GM12878 (cell line): Measurements from ENCODE around the gene EEFSEC. TPM values are rescaled to one million over a fixed set of nuclear protein-coding genes. Genes with fewer than 3 reads are reported as not detected.

ENCODE experiments used
- ATAC-seq: fragments of 200-7000 bp; cut with Tn5 transposase; 3 replicates; pipeline ENCODE4 v1.9.1; 2020; ENCODE audit warnings: mild to moderate bottlenecking, moderate library complexity
- BruUV-seq: library from RNA; stranded (reverse); fragments of 400-500 nt; replicated peaks from 2 replicates; lab custom pipeline; 2021; lab: Mats Ljungman, UMichigan
- CTCF ChIA-PET: fragments of 300-600 bp; sonication (Branson Sonifier 250); formaldehyde crosslinking; extraction: SDS; loops from one replicate; lab custom pipeline; 2021; ENCODE audit warnings: inconsistent platforms; lab: Yijun Ruan, JAX
- POLR2A ChIA-PET: fragments of 350-600 bp; formaldehyde crosslinking; extraction: SDS; loops from one replicate; lab custom pipeline; 2021; ENCODE audit warnings: inconsistent platforms; lab: Charles Lee
- RAD21 ChIA-PET: fragments of 300-600 bp; sonication (Branson Sonifier 250); formaldehyde crosslinking; loops from one replicate; lab custom pipeline; 2023; ENCODE audit warnings: antibody characterized with exemption; ENCODE audit not compliant: unreplicated experiment; lab: Charles Lee
- SMC1A ChIA-PET: fragments of 300-600 bp; sonication (Branson Sonifier 250); formaldehyde crosslinking; loops from one replicate; lab custom pipeline; 2023; ENCODE audit not compliant: unreplicated experiment, uncharacterized antibody; lab: Charles Lee
- DNase-seq: peaks from one replicate; pipeline ENCODE4 v3.0.0-alpha.2; 2011; ENCODE audit warnings: low read depth, low spot score
- FAIRE-seq: peaks from 3 replicates; lab custom pipeline; 2011; peaks lifted over from hg19 to GRCh38; lab: Jason Lieb, UNC
- H2AFZ ChIP-seq: 2 replicates; pipeline ENCODE4 v1.6.0; 2011; ENCODE audit warnings: low read depth, low read length, control low read depth; ENCODE audit not compliant: control insufficient read depth
- H3K27ac ChIP-seq: 2 replicates; pipeline ENCODE4 v1.5.1; 2011; ENCODE audit warnings: control low read depth; ENCODE audit not compliant: control insufficient read depth, insufficient read depth
- H3K27me3 ChIP-seq, 2 experiments: replicated peaks in 1 of 2; 2 replicates each; pipeline versions ENCODE4 v1.6.0 to v1.6.1; 2011; ENCODE audit warnings: low read length in 1 of 2; ENCODE audit not compliant: control insufficient read depth in 2 of 2, insufficient read depth in 2 of 2
- H3K36me3 ChIP-seq, 2 experiments: 2 replicates each; pipeline ENCODE4 v1.5.1; 2011; ENCODE audit warnings: low read length in 1 of 2; ENCODE audit not compliant: control insufficient read depth in 2 of 2, insufficient read depth in 2 of 2
- H3K4me1 ChIP-seq: 2 replicates; pipeline ENCODE4 v1.6.1; 2011; ENCODE audit warnings: mild to moderate bottlenecking, low read length, moderate library complexity, mixed read lengths; ENCODE audit not compliant: control insufficient read depth, insufficient read depth
- H3K4me2 ChIP-seq: 2 replicates; pipeline ENCODE4 v1.6.0; 2011; ENCODE audit warnings: control low read depth; ENCODE audit not compliant: control insufficient read depth, insufficient read depth
- H3K4me3 ChIP-seq: fragments of 200-600 bp; sonication (generic); 2 replicates; pipeline ENCODE4 v1.5.1; 2016
- H3K79me2 ChIP-seq: 2 replicates; pipeline ENCODE4 v1.6.0; 2011; ENCODE audit warnings: low read length; ENCODE audit not compliant: control insufficient read depth, insufficient read depth
- H3K9ac ChIP-seq: 2 replicates; pipeline ENCODE4 v1.8.0; 2011; ENCODE audit warnings: low read length, control low read depth, mixed read lengths; ENCODE audit not compliant: control insufficient read depth, insufficient read depth
- H3K9me3 ChIP-seq: replicated peaks from 3 replicates; pipeline ENCODE4 v1.5.1; 2011; ENCODE audit warnings: mild to moderate bottlenecking, low read length; ENCODE audit not compliant: control insufficient read depth, insufficient read depth
- H4K20me1 ChIP-seq: 2 replicates; pipeline ENCODE4 v1.6.0; 2011; ENCODE audit not compliant: control insufficient read depth, insufficient read depth
- CBX3 ChIP-seq: fragments of 200-600 bp; sonication (generic); IDR thresholded peaks from 2 replicates; pipeline ENCODE4 v1.6.1; 2016; ENCODE audit warnings: low read depth, borderline replicate concordance
- EED ChIP-seq: sonication (generic); IDR thresholded peaks from 2 replicates; pipeline ENCODE4 v1.6.1; 2016; ENCODE audit warnings: antibody characterized with exemption, low read depth
- HDAC6 ChIP-seq: fragments of 200-600 bp; sonication (generic); IDR thresholded peaks from one replicate; pipeline ENCODE4 v1.8.0; 2017; ENCODE audit warnings: antibody characterized with exemption; ENCODE audit not compliant: unreplicated experiment
- NFIC ChIP-seq: IDR thresholded peaks from 2 replicates; pipeline ENCODE4 v1.6.1; 2012; ENCODE audit warnings: low read depth, mild to moderate bottlenecking, inconsistent platforms, low read length, moderate library complexity
- SMARCA5 ChIP-seq: fragments of 450-650 bp; IDR thresholded peaks from 2 replicates; pipeline ENCODE4 v1.6.1; 2017; ENCODE audit warnings: mild to moderate bottlenecking
- STAT1 ChIP-seq: fragments of 450-650 bp; conservative IDR thresholded peaks from 2 replicates; pipeline ENCODE4 v1.6.1; 2014; ENCODE audit warnings: antibody characterized with exemption, mild to moderate bottlenecking
- SUPT20H ChIP-seq: IDR thresholded peaks from 2 replicates; pipeline ENCODE4 v1.6.1; 2011; ENCODE audit warnings: low read depth, mild to moderate bottlenecking, low read length, moderate library complexity, borderline replicate concordance; ENCODE audit not compliant: control insufficient read depth
- WGBS: methylation state at CpG from one replicate; pipeline ENCODE4 v1.1.6; 2016; ENCODE audit warnings: low lambda C conversion rate; ENCODE audit not compliant: insufficient replicate concordance, insufficient coverage; ENCODE audit errors: missing lambda C conversion rate; 5-methylcytosine and 5-hydroxymethylcytosine counted together
- in situ Hi-C: fragments of 300-500 bp; cut with MboI; formaldehyde crosslinking; loops from 9 replicates; pipeline ENCODE4 v1.14.3; 2018; ENCODE audit warnings: mixed read lengths
- intact Hi-C: fragments of 100-400 bp; cut with micrococcal nuclease; formaldehyde crosslinking; loops from one replicate; pipeline ENCODE4 v1.14.2; 2022; ENCODE audit not compliant: unreplicated experiment
- polyA plus RNA-seq, 11 experiments: library from polyadenylated mRNA; depleted of rRNA in 4 of 11; unstranded in 6 of 11; stranded (reverse) in 5 of 11; fragments of >200 nt; fragmentation: Nextera tagmentation in 4 of 11; fragmentation: Illumina TruSeq in 1 of 11; extraction: Ambion mirVana in 4 of 11; extraction: Trizol in 1 of 11; gene quantifications; 1 replicate in 1 of 11; 2 replicates in 10 of 11; pipeline versions ENCODE4 v1.2.1 to v1.2.3, GENCODE V29; 2011 to 2016; ENCODE audit warnings: inconsistent platforms in 2 of 11, missing spikeins in 2 of 11, low read depth in 1 of 11
- total RNA-seq, 4 experiments: library from RNA; depleted of rRNA in 3 of 4; stranded (reverse); fragments of >200 nt in 3 of 4; fragmentation: Illumina TruSeq in 1 of 4; extraction: Trizol in 1 of 4; gene quantifications; 2 replicates each; pipeline versions ENCODE4 v1.2.1 to v1.2.3, GENCODE V29; 2013 to 2021
- TF ChIP-seq, protein P1 (sequence below): fragments of 450-650 bp; formaldehyde crosslinking; IDR thresholded peaks from 2 replicates; pipeline ENCODE4 v1.4.0; 2020; ENCODE audit warnings: mild to moderate bottlenecking, moderate library complexity

The EEFSEC gene
- total and polyA plus RNA-seq, 10 of the 15 experiments (the other 5 are each of a cell fraction or from before 2014, with no cell fraction given), result 0.29 to 29.1 (median 16.1) TPM

GRCh38 chr3:128415200-128415772 is 262.0 kb downstream of the EEFSEC start (continued):
- TF ChIP-seq, protein P1, sequence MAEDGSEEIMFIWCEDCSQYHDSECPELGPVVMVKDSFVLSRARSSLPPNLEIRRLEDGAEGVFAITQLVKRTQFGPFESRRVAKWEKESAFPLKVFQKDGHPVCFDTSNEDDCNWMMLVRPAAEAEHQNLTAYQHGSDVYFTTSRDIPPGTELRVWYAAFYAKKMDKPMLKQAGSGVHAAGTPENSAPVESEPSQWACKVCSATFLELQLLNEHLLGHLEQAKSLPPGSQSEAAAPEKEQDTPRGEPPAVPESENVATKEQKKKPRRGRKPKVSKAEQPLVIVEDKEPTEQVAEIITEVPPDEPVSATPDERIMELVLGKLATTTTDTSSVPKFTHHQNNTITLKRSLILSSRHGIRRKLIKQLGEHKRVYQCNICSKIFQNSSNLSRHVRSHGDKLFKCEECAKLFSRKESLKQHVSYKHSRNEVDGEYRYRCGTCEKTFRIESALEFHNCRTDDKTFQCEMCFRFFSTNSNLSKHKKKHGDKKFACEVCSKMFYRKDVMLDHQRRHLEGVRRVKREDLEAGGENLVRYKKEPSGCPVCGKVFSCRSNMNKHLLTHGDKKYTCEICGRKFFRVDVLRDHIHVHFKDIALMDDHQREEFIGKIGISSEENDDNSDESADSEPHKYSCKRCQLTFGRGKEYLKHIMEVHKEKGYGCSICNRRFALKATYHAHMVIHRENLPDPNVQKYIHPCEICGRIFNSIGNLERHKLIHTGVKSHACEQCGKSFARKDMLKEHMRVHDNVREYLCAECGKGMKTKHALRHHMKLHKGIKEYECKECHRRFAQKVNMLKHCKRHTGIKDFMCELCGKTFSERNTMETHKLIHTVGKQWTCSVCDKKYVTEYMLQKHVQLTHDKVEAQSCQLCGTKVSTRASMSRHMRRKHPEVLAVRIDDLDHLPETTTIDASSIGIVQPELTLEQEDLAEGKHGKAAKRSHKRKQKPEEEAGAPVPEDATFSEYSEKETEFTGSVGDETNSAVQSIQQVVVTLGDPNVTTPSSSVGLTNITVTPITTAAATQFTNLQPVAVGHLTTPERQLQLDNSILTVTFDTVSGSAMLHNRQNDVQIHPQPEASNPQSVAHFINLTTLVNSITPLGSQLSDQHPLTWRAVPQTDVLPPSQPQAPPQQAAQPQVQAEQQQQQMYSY, result no peak

- ChIA-PET RAD21 (no interaction called here), SMC1A (interaction anchor here (0.6 kb wide), 1 partner anchor 177 kb away, joined by 3 read pairs; no protein-coding TSS in a partner anchor), CTCF (no interaction called here), POLR2A (no interaction called here)
- ATAC-seq, result no peak
- H3K36me3 ChIP-seq, result no peaks in the 10 kb centered on the region
- H3K9me3 ChIP-seq, result no peaks in the 10 kb centered on the region
- FAIRE-seq, result no peak
- no peaks in the 10 kb centered on the region for H3K4me1 ChIP-seq
- no TSS peak for BruUV-seq
- TF ChIP-seq HDAC6 (no peak), STAT1 (no peak), SMARCA5 (no peak), CBX3 (no peak), NFIC (no peak), SUPT20H (no peak), EED (no peak)
- no peaks in the 10 kb centered on the region for H3K79me2 ChIP-seq
- no peak overlapping the region for H3K4me3 ChIP-seq
- in situ Hi-C loops, result no loop called here
- H3K27me3 ChIP-seq, result no peaks in the 10 kb centered on the region
- no peaks in the 10 kb centered on the region for H4K20me1 ChIP-seq
- 61% methylated on average over 19 of the region's 19 CpGs for WGBS
- H2AFZ ChIP-seq, result no peak overlapping the region
- no peak overlapping the region for H3K27ac ChIP-seq
- no peak overlapping the region for H3K9ac ChIP-seq
- no peak overlapping the region for H3K4me2 ChIP-seq
- DNase-seq, result no peak
- intact Hi-C loops, result no loop called here
Observed at GRCh38 chr3:128415773-128416577, 262.7 kb downstream of the EEFSEC start.
